VCaP (cell line): Measurements from ENCODE around the gene TANK.
"Not testable (repeated sequence)": the region's sequence is repeated elsewhere in the genome, so short reads cannot be mapped to it uniquely, and the experiment has no call there.

Source experiments
- H3K27ac ChIP-seq: fragments of 450-650 bp; 2 replicates; pipeline ENCODE4 v1.5.1; 2017
- CTCF ChIP-seq: fragments of 450-650 bp; conservative IDR thresholded peaks from 2 replicates; pipeline ENCODE4 v1.5.1; 2017; ENCODE audit warnings: mild to moderate bottlenecking, moderate library complexity

The TANK gene

GRCh38 chr2:161273038-161273760 lies 113.0 kb downstream of the TANK start:
- H3K27ac ChIP-seq: no peak overlapping the region
- TF ChIP-seq CTCF: peak; percentile 75

- H3K27ac ChIP-seq: not testable (repeated sequence)
Measured at GRCh38 chr2:161278564-161279229, 118.5 kb downstream of the TANK start.

DNA sequence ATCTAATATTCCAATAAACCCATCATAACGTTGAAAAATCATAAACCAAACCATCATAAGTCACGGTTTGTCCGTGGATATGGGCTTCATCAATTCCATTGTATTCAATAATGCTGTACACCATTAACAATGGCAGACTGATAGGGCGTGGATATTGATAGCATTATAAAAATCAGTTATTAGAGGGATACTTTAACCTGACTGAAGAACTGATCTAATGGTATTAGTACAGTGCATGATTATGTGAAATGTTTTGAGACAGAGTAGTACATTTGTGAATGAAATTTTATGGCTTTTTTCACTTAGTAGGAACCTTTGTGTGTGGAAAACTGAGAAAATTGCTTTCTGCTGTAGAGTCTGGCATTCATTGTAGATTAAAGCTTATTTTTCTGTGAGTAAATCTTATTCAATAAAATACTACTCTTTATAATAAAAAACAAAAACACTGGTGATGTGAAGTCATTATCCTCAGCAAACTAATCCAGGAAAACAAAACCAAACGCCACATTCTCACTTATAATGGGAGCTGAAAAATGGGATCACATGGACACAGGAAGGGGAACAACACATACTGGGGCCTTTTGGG lies 119.1 kb downstream of the TANK start:
- H3K27ac ChIP-seq: not testable (repeated sequence)

DNA sequence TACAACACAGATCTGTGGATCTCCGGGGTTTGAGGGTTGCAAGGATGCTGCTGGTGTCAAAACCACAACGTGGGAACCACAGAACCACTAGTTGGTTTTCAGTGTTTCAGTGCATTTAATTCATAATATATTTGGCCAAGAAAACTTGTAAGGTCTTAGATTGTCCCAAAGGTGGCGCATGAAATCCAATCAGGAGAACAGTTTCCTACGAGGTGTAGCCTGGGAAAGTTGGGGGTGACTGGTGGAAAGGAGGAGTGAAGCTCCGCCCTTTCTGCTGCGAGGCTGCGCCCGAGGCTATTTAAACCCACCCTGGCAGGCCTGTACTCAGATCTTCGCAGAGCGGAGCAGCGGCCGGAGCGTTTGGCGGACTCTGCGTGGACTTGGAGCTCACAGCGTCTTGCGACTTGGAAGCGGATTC lies 120.7 kb downstream of the TANK start:
- H3K27ac ChIP-seq: not testable (repeated sequence)
- peak; percentile 50 for TF ChIP-seq CTCF

GRCh38 chr2:161281615-161282310 lies 121.5 kb downstream of the TANK start:
- not testable (repeated sequence) for H3K27ac ChIP-seq

- not testable (repeated sequence) for H3K27ac ChIP-seq
Measured at GRCh38 chr2:161282311-161282644, 122.0 kb downstream of the TANK start.

DNA sequence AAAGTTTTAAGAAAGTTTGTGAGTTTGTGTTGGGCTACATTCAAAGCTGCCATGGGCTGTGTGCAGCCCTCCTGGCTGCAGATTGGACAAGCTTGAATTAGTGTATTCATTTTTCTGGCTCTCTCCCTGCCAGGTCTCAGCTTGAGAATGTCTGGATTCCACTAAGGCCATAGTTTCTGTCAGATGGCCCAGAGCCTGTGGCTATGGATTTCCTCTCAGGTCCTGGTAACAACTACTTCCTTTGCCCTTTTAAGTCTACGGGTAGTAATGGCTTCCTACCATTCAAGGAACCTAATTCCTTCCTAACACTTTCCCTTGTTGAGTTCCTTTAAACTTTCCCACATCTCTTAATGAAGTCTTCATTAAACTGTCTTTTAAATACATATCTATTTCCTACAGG lies 123.7 kb downstream of the TANK start:
- no peak overlapping the region for H3K27ac ChIP-seq
- no peak for TF ChIP-seq CTCF
